HCT116 (cell line): Measurements from ENCODE around the gene PIGQ.

Source experiments
- ATF3 ChIP-seq: IDR thresholded peaks from 2 replicates; pipeline ENCODE4 v1.6.1; 2012
- CEBPB ChIP-seq: IDR thresholded peaks from 2 replicates; pipeline ENCODE4 v1.6.1; 2012; ENCODE audit warnings: low read depth
- CTCF ChIP-seq, 3 experiments: fragments of 200-600 bp in 1 of 3; sonication (generic) in 1 of 3; IDR thresholded peaks in 2 of 3; conservative IDR thresholded peaks in 1 of 3; 2 replicates each; pipeline ENCODE4 v1.5.1; 2012 to 2017; ENCODE audit warnings: low read depth in 2 of 3, low read length in 2 of 3, antibody characterized with exemption in 1 of 3, borderline replicate concordance in 1 of 3, control low read depth in 1 of 3, mild to moderate bottlenecking in 1 of 3, mixed read lengths in 1 of 3, mixed run types in 1 of 3, moderate library complexity in 1 of 3; ENCODE audit not compliant: insufficient read depth in 1 of 3
- EGR1 ChIP-seq: IDR thresholded peaks from 2 replicates; pipeline ENCODE4 v1.6.1; 2012; ENCODE audit warnings: low read depth
- EZH2 ChIP-seq: fragments of 200-600 bp; sonication (generic); IDR thresholded peaks from 2 replicates; pipeline ENCODE4 v1.6.1; 2017; ENCODE audit warnings: antibody characterized with exemption, mixed run types
- EZH2phosphoT487 ChIP-seq: fragments of 200-600 bp; IDR thresholded peaks from 2 replicates; pipeline ENCODE4 v1.6.1; 2018; ENCODE audit warnings: antibody characterized with exemption, borderline replicate concordance
- JUND ChIP-seq: IDR thresholded peaks from 2 replicates; pipeline ENCODE4 v1.6.1; 2012
- MAX ChIP-seq: IDR thresholded peaks from 2 replicates; pipeline ENCODE4 v1.6.1; 2012
- POLR2A ChIP-seq: IDR thresholded peaks from 2 replicates; pipeline ENCODE4 v1.7.0; 2011; ENCODE audit warnings: borderline replicate concordance; ENCODE audit not compliant: insufficient read depth, insufficient read length; ENCODE audit errors: extremely low read depth
- POLR2AphosphoS5 ChIP-seq: IDR thresholded peaks from 2 replicates; pipeline ENCODE4 v1.6.1; 2011; ENCODE audit warnings: mild to moderate bottlenecking, low read depth, low read length, moderate library complexity
- REST ChIP-seq: IDR thresholded peaks from 2 replicates; pipeline ENCODE4 v1.6.1; 2012; ENCODE audit warnings: low read depth
- TCF7L2 ChIP-seq: IDR thresholded peaks from 2 replicates; pipeline ENCODE4 v1.7.0; 2011; ENCODE audit warnings: borderline replicate concordance, inconsistent platforms; ENCODE audit not compliant: insufficient read depth, insufficient read length; ENCODE audit errors: extremely low read depth
- ZBTB33 ChIP-seq: IDR thresholded peaks from 2 replicates; pipeline ENCODE4 v1.6.1; 2011; ENCODE audit warnings: mild to moderate bottlenecking, low read length, moderate library complexity; ENCODE audit not compliant: insufficient replicate concordance; ENCODE audit errors: extremely low read depth
- ZNF274 ChIP-seq: fragments of 200-500 bp; sonication (Bioruptor generic); IDR thresholded peaks from 2 replicates; pipeline ENCODE4 v1.6.1; 2014; ENCODE audit warnings: mild to moderate bottlenecking, low read depth, low read length, inconsistent platforms

- TF ChIP-seq CTCF (IDR thresholded peaks at IDR 0.05 in 2 of 3, conservative IDR thresholded peaks at IDR 0.05 in 1 of 3; ENCODE audit: borderline replicate concordance in 1 of 3, insufficient read depth in 1 of 3, low read depth in 2 of 3, low read length in 2 of 3) (no peak), ATF3 (no peak), JUND (no peak), ZBTB33 (no peak), EZH2phosphoT487 (no peak), ZNF274 (no peak), POLR2A (no peak), POLR2AphosphoS5 (no peak), MAX (no peak), EZH2 (no peak), CEBPB (no peak), REST (no peak), EGR1 (no peak), TCF7L2 (no peak)
Observed at GRCh38 chr16:564690-565418, 4.9 kb upstream of the PIGQ start.
